ENCODE data around the gene ARFGEF3.

The ARFGEF3 gene

GRCh38 chr6:138218449-138218848, 56.7 kb downstream of the ARFGEF3 start, which contains the start of gene PBOV1:
TSS of gene PBOV1 (minus strand) at chr6:138218491. CDS start at chr6:138218395, 96 bp downstream.
- no peak for DNase-seq

- DNase-seq: no peak
Observed at GRCh38 chr6:138219398-138219797, 57.7 kb downstream of the ARFGEF3 start.

- DNase-seq: no peak
Observed at GRCh38 chr6:138219901-138220300, 58.2 kb downstream of the ARFGEF3 start.

GRCh38 chr6:138222901-138223546, 61.3 kb downstream of the ARFGEF3 start:
- no peak for DNase-seq

GRCh38 chr6:138225953-138226352, 64.2 kb downstream of the ARFGEF3 start:
- DNase-seq: no peak

- DNase-seq: no peak
Observed at GRCh38 chr6:138226700-138227315, 65.1 kb downstream of the ARFGEF3 start.

GRCh38 chr6:138227316-138227781, 65.6 kb downstream of the ARFGEF3 start:
- no peak for DNase-seq

GRCh38 chr6:138229072-138229471, 67.3 kb downstream of the ARFGEF3 start:
- no peak for DNase-seq

- no peak for DNase-seq
Observed at GRCh38 chr6:138229663-138230179, 68.0 kb downstream of the ARFGEF3 start.

GRCh38 chr6:138230221-138230620, 68.5 kb downstream of the ARFGEF3 start:
- DNase-seq: no peak

GRCh38 chr6:138230759-138231380, 69.1 kb downstream of the ARFGEF3 start:
- no peak for DNase-seq

- DNase-seq: no peak
Observed at GRCh38 chr6:138231381-138231886, 69.7 kb downstream of the ARFGEF3 start.

GRCh38 chr6:138234363-138234762, 72.6 kb downstream of the ARFGEF3 start:
- DNase-seq: no peak

- DNase-seq: no peak
Observed at GRCh38 chr6:138235205-138235604, 73.5 kb downstream of the ARFGEF3 start.

- no peak for DNase-seq
Observed at GRCh38 chr6:138235693-138236092, 74.0 kb downstream of the ARFGEF3 start.

- DNase-seq: no peak
Observed at GRCh38 chr6:138237463-138237862, 75.7 kb downstream of the ARFGEF3 start.

GRCh38 chr6:138238368-138238767, 76.6 kb downstream of the ARFGEF3 start:
- DNase-seq: no peak

GRCh38 chr6:138239774-138240173, 78.0 kb downstream of the ARFGEF3 start:
- no peak for DNase-seq

- no peak for DNase-seq
Observed at GRCh38 chr6:138240476-138241245, 78.9 kb downstream of the ARFGEF3 start.

- no peak for DNase-seq
Observed at GRCh38 chr6:138241381-138241780, 79.6 kb downstream of the ARFGEF3 start.

- no peak for DNase-seq
Observed at GRCh38 chr6:138241934-138242333, 80.2 kb downstream of the ARFGEF3 start.

GRCh38 chr6:138242987-138243592, 81.4 kb downstream of the ARFGEF3 start:
- DNase-seq: no peak
